OCI-LY7 (cell line): ENCODE measurements around the gene SETD1A. TPM values are rescaled to one million over a fixed set of nuclear protein-coding genes. Genes with fewer than 3 reads are reported as not detected.

Source experiments
- BruUV-seq: library from RNA; stranded (reverse); fragments of 400-500 nt; replicated peaks from 2 replicates; lab custom pipeline; 2021; lab: Mats Ljungman, UMichigan
- CTCF ChIA-PET: fragments of 300-600 bp; sonication (Branson Sonifier 250); formaldehyde crosslinking; loops from one replicate; lab custom pipeline; 2022; ENCODE audit warnings: antibody characterized with exemption; ENCODE audit not compliant: unreplicated experiment; lab: Charles Lee
- POLR2A ChIA-PET: fragments of 300-600 bp; sonication (Branson Sonifier 250); formaldehyde crosslinking; loops from one replicate; lab custom pipeline; 2022; ENCODE audit warnings: antibody characterized with exemption; lab: Charles Lee
- DNase-seq: peaks from one replicate; pipeline ENCODE4 v3.0.0-alpha.2; 2015; ENCODE audit warnings: low spot score
- H2AFZ ChIP-seq: fragments of 200-600 bp; sonication (generic), shearing (Covaris generic); 2 replicates; pipeline ENCODE4 v1.6.1; 2014; ENCODE audit warnings: mild to moderate bottlenecking, antibody characterized with exemption, low read length, moderate library complexity
- H3K27ac ChIP-seq: fragments of 200-600 bp; sonication (generic); 2 replicates; pipeline ENCODE4 v1.5.1; 2014; ENCODE audit warnings: mixed run types, low read depth, mild to moderate bottlenecking, moderate library complexity, low read length, inconsistent platforms; ENCODE audit not compliant: poor library complexity, severe bottlenecking
- H3K36me3 ChIP-seq: fragments of 200-600 bp; sonication (generic); 2 replicates; pipeline ENCODE4 v1.6.1; 2014; ENCODE audit warnings: mild to moderate bottlenecking, antibody characterized with exemption, low read length, moderate library complexity, mixed read lengths; ENCODE audit not compliant: insufficient read depth
- H3K4me1 ChIP-seq: fragments of 200-600 bp; sonication (generic); 2 replicates; pipeline ENCODE4 v1.5.1; 2014; ENCODE audit warnings: mild to moderate bottlenecking, low read length; ENCODE audit not compliant: insufficient read depth, poor library complexity, severe bottlenecking
- H3K4me2 ChIP-seq: fragments of 200-600 bp; sonication (generic); 2 replicates; pipeline ENCODE4 v1.6.1; 2014; ENCODE audit warnings: mild to moderate bottlenecking, low read length
- H3K4me3 ChIP-seq: fragments of 200-600 bp; sonication (generic); 2 replicates; pipeline ENCODE4 v1.5.1; 2014; ENCODE audit warnings: mild to moderate bottlenecking, low read depth, low read length; ENCODE audit not compliant: poor library complexity, severe bottlenecking
- H3K79me2 ChIP-seq: fragments of 200-600 bp; sonication (generic); 2 replicates; pipeline ENCODE4 v1.6.1; 2016; ENCODE audit warnings: low read depth, mild to moderate bottlenecking, low read length, moderate library complexity, mixed read lengths; ENCODE audit not compliant: insufficient read depth
- H3K9me2 ChIP-seq: fragments of 200-600 bp; sonication (generic); 2 replicates; pipeline ENCODE4 v1.6.1; 2016; ENCODE audit warnings: mild to moderate bottlenecking, low read length, mixed read lengths; ENCODE audit not compliant: insufficient read depth
- H3K9me3 ChIP-seq: fragments of 200-600 bp; sonication (generic); 2 replicates; pipeline ENCODE4 v1.6.1; 2014; ENCODE audit warnings: mild to moderate bottlenecking, mixed run types, low read length, mixed read lengths
- H4K20me1 ChIP-seq: fragments of 200-600 bp; sonication (generic); 2 replicates; pipeline ENCODE4 v1.6.1; 2014; ENCODE audit warnings: mild to moderate bottlenecking, antibody characterized with exemption, low read length, moderate library complexity, mixed read lengths; ENCODE audit not compliant: insufficient read depth
- EZH2phosphoT487 ChIP-seq: fragments of 200-600 bp; sonication (generic); IDR thresholded peaks from 2 replicates; pipeline ENCODE4 v1.6.1; 2018; ENCODE audit warnings: low read depth, borderline replicate concordance, mild to moderate bottlenecking, mixed run types, antibody characterized with exemption, low read length, moderate library complexity, mixed read lengths
- intact Hi-C: fragments of 100-400 bp; cut with micrococcal nuclease; formaldehyde crosslinking; loops from one replicate; pipeline ENCODE4 v1.10.0; 2022; ENCODE audit not compliant: unreplicated experiment
- total RNA-seq, 2 experiments: library from RNA; depleted of rRNA in 1 of 2; stranded (reverse); fragments of >200 nt in 1 of 2; shearing (Covaris generic) in 1 of 2; gene quantifications; 2 replicates each; pipeline ENCODE4 v1.2.3, GENCODE V29; 2014 to 2022
- TF ChIP-seq, protein P1 (sequence below): fragments of 200-600 bp; sonication (generic); conservative IDR thresholded peaks from 2 replicates; pipeline ENCODE4 v1.5.1; 2014; ENCODE audit warnings: mild to moderate bottlenecking, antibody characterized with exemption, low read length, moderate library complexity, mixed read lengths

Gene SETD1A
- total RNA-seq, 2 experiments from 2014 or later: 8.6 to 36.0 TPM

DNA sequence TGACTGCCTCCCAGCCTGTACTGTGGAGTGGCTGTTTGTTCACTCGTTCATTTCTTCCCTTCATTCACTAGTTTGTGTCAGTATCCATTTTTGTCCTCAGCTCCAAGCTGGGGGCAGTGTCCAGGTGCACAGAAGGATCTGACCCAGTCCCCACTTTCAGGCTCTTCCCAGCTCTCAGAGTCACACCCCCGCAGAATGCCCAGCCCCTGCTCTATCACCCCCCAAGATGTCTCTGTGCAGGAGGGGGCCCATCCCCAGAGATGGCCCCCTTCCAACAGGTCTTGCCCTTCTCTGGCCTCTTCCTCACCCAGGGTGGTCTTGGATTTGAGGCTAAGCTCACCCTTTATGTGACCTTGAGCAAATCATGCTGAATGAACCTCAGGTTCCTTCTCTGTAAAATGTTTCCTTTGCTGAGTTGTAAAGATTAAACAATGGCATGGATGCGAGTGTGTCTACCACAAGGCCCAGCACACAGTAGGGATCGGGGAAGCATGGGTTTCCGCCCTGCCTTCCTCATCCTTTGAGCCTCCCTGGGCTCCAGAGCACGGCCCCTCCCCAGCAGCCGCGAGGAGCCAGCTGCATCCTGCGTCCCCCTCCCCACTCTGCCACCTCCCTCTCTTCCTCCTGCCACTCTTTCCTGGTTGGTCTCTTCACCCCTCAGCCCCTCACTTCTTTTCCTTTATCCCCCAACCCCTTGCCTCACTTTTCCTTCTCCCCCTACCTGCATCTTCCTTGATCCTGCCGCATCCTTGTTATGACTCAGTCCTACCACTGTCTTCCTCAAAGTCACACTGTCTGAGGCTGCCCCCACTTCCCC is 31.4 kb upstream of the SETD1A start:
- BruUV-seq: no TSS peak
- intact Hi-C loops: no loop called here
- no peaks in the 10 kb centered on the region for H3K9me2 ChIP-seq
- H3K9me3 ChIP-seq: no peaks in the 10 kb centered on the region
- peaks cover 13% of the 10 kb centered on the region for H3K4me1 ChIP-seq
- no peaks in the 10 kb centered on the region for H4K20me1 ChIP-seq
- no peak for DNase-seq
- H3K4me3 ChIP-seq: no peak overlapping the region
- no peak overlapping the region for H2AFZ ChIP-seq
- peaks cover 10% of the 10 kb centered on the region; the same call in 1 of the 2 replicates for H3K36me3 ChIP-seq
- H3K79me2 ChIP-seq: no peaks in the 10 kb centered on the region
- TF ChIP-seq EZH2phosphoT487: no peak
- TF ChIP-seq, protein P1, sequence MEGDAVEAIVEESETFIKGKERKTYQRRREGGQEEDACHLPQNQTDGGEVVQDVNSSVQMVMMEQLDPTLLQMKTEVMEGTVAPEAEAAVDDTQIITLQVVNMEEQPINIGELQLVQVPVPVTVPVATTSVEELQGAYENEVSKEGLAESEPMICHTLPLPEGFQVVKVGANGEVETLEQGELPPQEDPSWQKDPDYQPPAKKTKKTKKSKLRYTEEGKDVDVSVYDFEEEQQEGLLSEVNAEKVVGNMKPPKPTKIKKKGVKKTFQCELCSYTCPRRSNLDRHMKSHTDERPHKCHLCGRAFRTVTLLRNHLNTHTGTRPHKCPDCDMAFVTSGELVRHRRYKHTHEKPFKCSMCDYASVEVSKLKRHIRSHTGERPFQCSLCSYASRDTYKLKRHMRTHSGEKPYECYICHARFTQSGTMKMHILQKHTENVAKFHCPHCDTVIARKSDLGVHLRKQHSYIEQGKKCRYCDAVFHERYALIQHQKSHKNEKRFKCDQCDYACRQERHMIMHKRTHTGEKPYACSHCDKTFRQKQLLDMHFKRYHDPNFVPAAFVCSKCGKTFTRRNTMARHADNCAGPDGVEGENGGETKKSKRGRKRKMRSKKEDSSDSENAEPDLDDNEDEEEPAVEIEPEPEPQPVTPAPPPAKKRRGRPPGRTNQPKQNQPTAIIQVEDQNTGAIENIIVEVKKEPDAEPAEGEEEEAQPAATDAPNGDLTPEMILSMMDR: no peak
- no peak overlapping the region for H3K27ac ChIP-seq
- ChIA-PET CTCF (interaction anchor here (1.2 kb wide), 1 partner anchor 16 kb away, joined by 3 read pairs; no protein-coding TSS in a partner anchor), POLR2A (interaction anchor here (0.8 kb wide), 1 partner anchor 12 kb away, joined by 3 read pairs; no protein-coding TSS in a partner anchor)
- no peak overlapping the region for H3K4me2 ChIP-seq

DNA sequence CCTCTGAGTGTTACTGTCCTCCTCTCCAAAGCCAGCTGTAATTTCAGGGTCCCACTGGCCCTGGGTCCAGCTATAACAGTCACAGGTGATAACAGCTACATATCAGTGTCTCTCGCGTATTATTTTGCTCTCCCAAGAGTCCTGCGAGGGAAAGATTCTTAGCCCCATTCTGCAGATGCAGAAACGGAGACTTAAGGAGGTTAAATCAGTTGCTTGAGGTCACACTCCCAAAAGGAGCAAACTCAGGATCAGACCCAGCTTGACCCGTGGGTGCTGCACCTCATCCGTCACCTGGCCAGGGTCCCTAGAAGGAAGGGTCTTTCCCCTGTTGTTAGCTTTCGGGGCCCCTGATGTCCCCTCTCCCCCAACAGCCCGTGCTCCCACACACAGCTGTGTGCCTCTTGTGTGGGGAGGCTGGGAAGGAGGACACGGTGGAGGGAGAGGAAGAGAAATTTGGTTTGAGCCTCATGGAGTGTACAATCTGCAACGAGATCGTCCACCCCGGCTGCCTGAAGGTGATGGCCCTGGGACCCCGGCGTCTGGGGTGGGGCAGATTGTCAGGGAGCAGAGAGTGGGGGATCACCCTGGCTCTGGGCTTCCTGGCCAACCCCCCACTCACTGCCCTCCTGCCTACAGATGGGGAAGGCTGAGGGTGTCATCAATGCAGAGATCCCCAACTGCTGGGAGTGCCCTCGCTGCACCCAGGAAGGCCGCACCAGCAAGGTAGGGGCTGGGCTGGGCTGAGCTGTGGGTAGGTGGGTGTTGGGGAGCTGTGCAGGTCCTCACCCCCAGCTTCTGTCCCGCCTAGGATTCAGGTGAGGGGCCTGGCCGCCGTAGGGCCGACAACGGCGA is 30.4 kb upstream of the SETD1A start:
- no peak overlapping the region for H3K4me3 ChIP-seq
- H3K27ac ChIP-seq: no peak overlapping the region
- peaks cover 15% of the 10 kb centered on the region; the same call in 1 of the 2 replicates for H3K36me3 ChIP-seq
- no peaks in the 10 kb centered on the region for H3K79me2 ChIP-seq
- ChIA-PET CTCF (interaction anchor here (0.6 to 1.2 kb wide), 2 partner anchors 15 to 190 kb away, joined by 3 read pairs; partner anchors contain the start of gene KAT8), POLR2A (interaction anchor here (0.5 to 1.3 kb wide), 4 partner anchors 11 to 107 kb away, joined by 3 to 6 read pairs (median 4); no protein-coding TSS in a partner anchor)
- intact Hi-C loops: no loop called here
- no peaks in the 10 kb centered on the region for H3K9me2 ChIP-seq
- DNase-seq: no peak
- peak overlapping the region; percentile 8; the same call in 1 of the 2 replicates for H3K4me2 ChIP-seq
- peaks cover 10% of the 10 kb centered on the region for H3K4me1 ChIP-seq
- H2AFZ ChIP-seq: no peak overlapping the region
- TF ChIP-seq EZH2phosphoT487: no peak
- TF ChIP-seq, protein P1: no peak
- H4K20me1 ChIP-seq: no peaks in the 10 kb centered on the region
- no peaks in the 10 kb centered on the region for H3K9me3 ChIP-seq
- BruUV-seq: no TSS peak
